Activated CD4-positive, alpha-beta T cell treated with anti-CD3 and anti-CD28 coated beads for 1 hour (primary cell): Measurements from ENCODE around the gene SLC19A1.

Experiments
- DNase-seq: peaks from one replicate; pipeline ENCODE4 v3.0.0-alpha.2; 2020

SLC19A1 gene

GRCh38 chr21:45449658-45450422, 92.4 kb downstream of the SLC19A1 start:
- no peak for DNase-seq

GRCh38 chr21:45448810-45449657, 93.2 kb downstream of the SLC19A1 start:
- DNase-seq = no peak

- no peak for DNase-seq
Observed at GRCh38 chr21:45448283-45448809, 93.9 kb downstream of the SLC19A1 start.
